ENCODE data around the gene PLAU. TPM values are rescaled to one million over a fixed set of nuclear protein-coding genes. Genes with fewer than 3 reads are reported as not detected.

Gene PLAU
- total RNA-seq, 2 experiments from 2014 or later, result not detected

GRCh38 chr10:73931767-73932619 is 21.1 kb downstream of the PLAU start:
- peaks cover 13% of the 10 kb centered on the region for H3K4me1 ChIP-seq (ENCODE audit: insufficient read depth, low read length)
- Mint-ChIP-seq H3K4me3 (no peak overlapping the region), H3K36me3 (ENCODE audit: low read depth) (no peaks in the 10 kb centered on the region), H3K9me3 (no peaks in the 10 kb centered on the region), H3K4me1 (ENCODE audit: low read depth) (peaks cover 13% of the 10 kb centered on the region), H3K27me3 (peaks cover 18% of the 10 kb centered on the region), H3K27ac (no peak overlapping the region)
- ChIA-PET CTCF (interaction anchor here (0.6 to 2.7 kb wide), 4 partner anchors 25 to 1175 kb away, joined by 3 to 11 read pairs (median 4); no protein-coding TSS in a partner anchor), POLR2A (interaction anchor here (1.2 to 1.6 kb wide), 2 partner anchors 46 to 52 kb away, joined by 4 to 5 read pairs; no protein-coding TSS in a partner anchor)
- intact Hi-C loops (cut with DNase I, micrococcal nuclease), result no loop called here
- no peaks in the 10 kb centered on the region for H3K36me3 ChIP-seq (ENCODE audit: insufficient read depth, low read length)
- peaks cover 0 to 3% of the 10 kb centered on the region in 2 experiments for H3K27me3 ChIP-seq (ENCODE audit: control insufficient read depth in 1 of 2, insufficient read depth in 2 of 2, low read length in 2 of 2)
- H3K27ac ChIP-seq (ENCODE audit: low read depth in 1 of 2, low read length in 2 of 2), result no peak overlapping the region
- H3K4me3 ChIP-seq (ENCODE audit: low read length), result no peak overlapping the region
- TF ChIP-seq CTCF (IDR thresholded peaks at IDR 0.05), result no peak
- ATAC-seq (ENCODE audit: poor library complexity) (peak; percentile 95), DNase-seq (peak in 13 of 14 experiments; percentile 25 to 81 (median 52))
- no peaks in the 10 kb centered on the region for H3K9me3 ChIP-seq (ENCODE audit: control insufficient read depth in 1 of 2, insufficient read depth in 1 of 2, low read length in 2 of 2)

- intact Hi-C loops (cut with DNase I, micrococcal nuclease), result no loop called here
- ATAC-seq (ENCODE audit: poor library complexity), result peak; percentile 15
- Histone ChIP-seq H3K4me1 (ENCODE audit: insufficient read depth, low read length) (peaks cover 13% of the 10 kb centered on the region), H3K27ac (ENCODE audit: low read depth in 1 of 2, low read length in 2 of 2) (no peak overlapping the region), H3K27me3 (ENCODE audit: control insufficient read depth in 1 of 2, insufficient read depth in 2 of 2, low read length in 2 of 2) (no peaks in the 10 kb centered on the region), H3K36me3 (ENCODE audit: insufficient read depth, low read length) (no peaks in the 10 kb centered on the region), H3K4me3 (ENCODE audit: low read length) (no peak overlapping the region), H3K9me3 (ENCODE audit: control insufficient read depth in 1 of 2, insufficient read depth in 1 of 2, low read length in 2 of 2) (no peaks in the 10 kb centered on the region)
- no peak overlapping the region for H3K4me3 Mint-ChIP-seq
- no peak for TF ChIP-seq CTCF (IDR thresholded peaks at IDR 0.05)
- ChIA-PET POLR2A (interaction anchor here (1.2 to 1.6 kb wide), 2 partner anchors 46 to 53 kb away, joined by 4 to 5 read pairs; no protein-coding TSS in a partner anchor), CTCF (interaction anchor here (0.6 to 2.7 kb wide), 6 partner anchors 24 to 1175 kb away, joined by 3 to 11 read pairs (median 4); no protein-coding TSS in a partner anchor)
- H3K27me3 Mint-ChIP-seq, result peaks cover 12% of the 10 kb centered on the region
- no peaks in the 10 kb centered on the region for H3K36me3 Mint-ChIP-seq (ENCODE audit: low read depth)
- no peak for DNase-seq
- H3K27ac Mint-ChIP-seq, result no peak overlapping the region
- H3K9me3 Mint-ChIP-seq, result no peaks in the 10 kb centered on the region
- peaks cover 13% of the 10 kb centered on the region for H3K4me1 Mint-ChIP-seq (ENCODE audit: low read depth)
These were observed 21.7 kb downstream of the PLAU start for GRCh38 chr10:73932620-73933112.

GRCh38 chr10:73934074-73934473 is 23.1 kb downstream of the PLAU start:
- H3K4me3 ChIP-seq (ENCODE audit: low read length), result no peak overlapping the region
- H3K4me1 Mint-ChIP-seq (ENCODE audit: low read depth), result peaks cover 13% of the 10 kb centered on the region
- TF ChIP-seq CTCF (IDR thresholded peaks at IDR 0.05), result no peak
- DNase-seq (no peak), ATAC-seq (ENCODE audit: poor library complexity) (no peak)
- intact Hi-C loops (cut with DNase I, micrococcal nuclease), result no loop called here
- ChIA-PET CTCF (interaction anchor here (2.2 kb wide), 1 partner anchor 48 kb away, joined by 5 read pairs; no protein-coding TSS in a partner anchor), POLR2A (no interaction called here)
- H3K27ac Mint-ChIP-seq, result no peak overlapping the region
- H3K4me3 Mint-ChIP-seq, result no peak overlapping the region
- H3K9me3 ChIP-seq (ENCODE audit: control insufficient read depth in 1 of 2, insufficient read depth in 1 of 2, low read length in 2 of 2), result no peaks in the 10 kb centered on the region
- H3K36me3 Mint-ChIP-seq (ENCODE audit: low read depth), result no peaks in the 10 kb centered on the region
- no peaks in the 10 kb centered on the region for H3K27me3 ChIP-seq (ENCODE audit: control insufficient read depth in 1 of 2, insufficient read depth in 2 of 2, low read length in 2 of 2)
- H3K36me3 ChIP-seq (ENCODE audit: insufficient read depth, low read length), result no peaks in the 10 kb centered on the region
- H3K4me1 ChIP-seq (ENCODE audit: insufficient read depth, low read length), result peaks cover 13% of the 10 kb centered on the region
- H3K9me3 Mint-ChIP-seq, result no peaks in the 10 kb centered on the region
- H3K27me3 Mint-ChIP-seq, result peaks cover 4% of the 10 kb centered on the region
- H3K27ac ChIP-seq (ENCODE audit: low read depth in 1 of 2, low read length in 2 of 2), result no peak overlapping the region
